IMR-90 (cell line): Measurements from ENCODE around the gene TCERG1L. TPM values are rescaled to one million over a fixed set of nuclear protein-coding genes. Genes with fewer than 3 reads are reported as not detected.

Source experiments
- ATAC-seq: fragments of 200-7000 bp; cut with Tn5 transposase; 2 replicates; pipeline ENCODE4 v1.9.1; 2020; ENCODE audit warnings: low read depth, mild to moderate bottlenecking, moderate library complexity
- BruUV-seq: library from RNA; stranded (reverse); fragments of 400-500 nt; replicated peaks from 2 replicates; lab custom pipeline; 2021; lab: Mats Ljungman, UMichigan
- CTCF ChIA-PET: fragments of 300-600 bp; formaldehyde crosslinking; extraction: SDS; loops from one replicate; lab custom pipeline; 2021; ENCODE audit warnings: antibody characterized with exemption; lab: Yijun Ruan, JAX
- POLR2A ChIA-PET: fragments of 300-600 bp; sonication (Branson Sonifier 250); formaldehyde crosslinking; loops from one replicate; lab custom pipeline; 2022; ENCODE audit warnings: antibody characterized with exemption; ENCODE audit not compliant: unreplicated experiment; lab: Charles Lee
- DNase-seq: peaks from one replicate; pipeline ENCODE4 v3.0.0; 2013
- H2AFZ ChIP-seq: replicated peaks from 2 replicates; pipeline ENCODE3; 2013; ENCODE audit warnings: low read length, mild to moderate bottlenecking; ENCODE audit not compliant: poor library complexity
- H2AK5ac ChIP-seq: 2 replicates; pipeline ENCODE4 v1.6.1; 2013; ENCODE audit warnings: low read depth, low read length, inconsistent platforms
- H2AK9ac ChIP-seq: replicated peaks from 2 replicates; pipeline ENCODE3; 2013; ENCODE audit warnings: mild to moderate bottlenecking, low read depth, low read length, moderate library complexity; ENCODE audit not compliant: poor library complexity
- H2BK120ac ChIP-seq: 2 replicates; pipeline ENCODE4 v1.6.1; 2013; ENCODE audit warnings: low read depth, low read length, inconsistent platforms
- H2BK15ac ChIP-seq: 3 replicates; pipeline ENCODE4 v1.6.1; 2013; ENCODE audit warnings: low read depth, low read length, inconsistent platforms
- H2BK20ac ChIP-seq: 2 replicates; pipeline ENCODE4 v1.6.1; 2013; ENCODE audit warnings: low read depth, mild to moderate bottlenecking, inconsistent platforms, low read length, moderate library complexity
- H2BK5ac ChIP-seq: 2 replicates; pipeline ENCODE4 v1.6.1; 2013; ENCODE audit warnings: mild to moderate bottlenecking, low read depth, low read length, inconsistent platforms; ENCODE audit not compliant: poor library complexity, severe bottlenecking
- H3K14ac ChIP-seq: replicated peaks from 2 replicates; pipeline ENCODE4 v1.6.1; 2013; ENCODE audit warnings: low read depth, low read length, inconsistent platforms
- H3K18ac ChIP-seq: 2 replicates; pipeline ENCODE4 v1.6.1; 2013; ENCODE audit warnings: low read depth, low read length, control low read depth
- H3K23ac ChIP-seq: 2 replicates; pipeline ENCODE4 v1.6.1; 2013; ENCODE audit warnings: low read depth, low read length, inconsistent platforms
- H3K27ac ChIP-seq: 2 replicates; pipeline ENCODE4 v1.5.1; 2013; ENCODE audit warnings: mild to moderate bottlenecking, control low read depth, low read length; ENCODE audit not compliant: insufficient read depth
- H3K27me3 ChIP-seq: 2 replicates; pipeline ENCODE4 v1.6.1; 2013; ENCODE audit warnings: low read length; ENCODE audit not compliant: control insufficient read depth, insufficient read depth
- H3K36me3 ChIP-seq: 2 replicates; pipeline ENCODE4 v1.6.1; 2013; ENCODE audit warnings: low read length, mixed read lengths; ENCODE audit not compliant: control insufficient read depth, insufficient read depth
- H3K4ac ChIP-seq: 2 replicates; pipeline ENCODE4 v1.6.1; 2013; ENCODE audit warnings: low read depth, low read length, inconsistent platforms
- H3K4me1 ChIP-seq: 2 replicates; pipeline ENCODE4 v1.6.1; 2013; ENCODE audit warnings: low read length, mixed read lengths; ENCODE audit not compliant: control insufficient read depth, insufficient read depth
- H3K4me2 ChIP-seq: 2 replicates; pipeline ENCODE4 v1.6.1; 2013; ENCODE audit warnings: low read depth, mild to moderate bottlenecking, control low read depth, low read length, moderate library complexity
- H3K4me3 ChIP-seq: 2 replicates; pipeline ENCODE4 v1.5.1; 2013; ENCODE audit warnings: low read depth, mild to moderate bottlenecking, control low read depth, low read length, moderate library complexity; ENCODE audit not compliant: insufficient read depth
- H3K56ac ChIP-seq: 2 replicates; pipeline ENCODE4 v1.6.1; 2013; ENCODE audit warnings: low read length, inconsistent platforms; ENCODE audit not compliant: insufficient read depth; ENCODE audit errors: extremely low read depth
- H3K79me1 ChIP-seq, 2 experiments: 2 replicates each; pipeline ENCODE4 v1.6.1; 2013; ENCODE audit warnings: low read length in 2 of 2, inconsistent platforms in 1 of 2, low read depth in 1 of 2
- H3K9ac ChIP-seq: 2 replicates; pipeline ENCODE4 v1.6.1; 2013; ENCODE audit warnings: low read depth, low read length, control low read depth
- H3K9me1 ChIP-seq: 2 replicates; pipeline ENCODE4 v1.6.1; 2013; ENCODE audit warnings: low read length, inconsistent platforms; ENCODE audit not compliant: insufficient read depth
- H3K9me3 ChIP-seq: 2 replicates; pipeline ENCODE4 v1.6.1; 2013; ENCODE audit warnings: low read length; ENCODE audit not compliant: control insufficient read depth, insufficient read depth
- H4K20me1 ChIP-seq: 2 replicates; pipeline ENCODE4 v1.6.1; 2013; ENCODE audit warnings: low read length, inconsistent platforms; ENCODE audit not compliant: insufficient read depth
- H4K5ac ChIP-seq: 2 replicates; pipeline ENCODE4 v1.6.1; 2013; ENCODE audit warnings: mild to moderate bottlenecking, low read depth, low read length, control low read depth
- H4K8ac ChIP-seq, 2 experiments: 2 replicates each; pipeline ENCODE4 v1.6.1; 2013; ENCODE audit warnings: low read depth in 2 of 2, low read length in 2 of 2, control low read depth in 1 of 2, inconsistent platforms in 1 of 2
- H4K91ac ChIP-seq: 2 replicates; pipeline ENCODE4 v1.6.1; 2013; ENCODE audit warnings: low read depth, low read length, inconsistent platforms; ENCODE audit not compliant: insufficient read depth
- BHLHE40 ChIP-seq: fragments of 150-350 bp; IDR thresholded peaks from 2 replicates; pipeline ENCODE4 v1.6.1; 2016; ENCODE audit warnings: mild to moderate bottlenecking, low read depth, low read length
- CEBPB ChIP-seq: IDR thresholded peaks from 2 replicates; pipeline ENCODE4 v1.6.1; 2012; ENCODE audit warnings: low read depth, low read length, improper control_type of control experiment
- CHD1 ChIP-seq: IDR thresholded peaks from 2 replicates; pipeline ENCODE4 v1.6.1; 2012; ENCODE audit warnings: low read depth, low read length, improper control_type of control experiment
- CTCF ChIP-seq: conservative IDR thresholded peaks from 2 replicates; pipeline ENCODE4 v1.5.1; 2012; ENCODE audit warnings: mild to moderate bottlenecking, low read depth, low read length, improper control_type of control experiment
- ELK1 ChIP-seq: fragments of 150-350 bp; IDR thresholded peaks from 2 replicates; pipeline ENCODE4 v1.6.1; 2016; ENCODE audit warnings: low read depth, mild to moderate bottlenecking, low read length, moderate library complexity, borderline replicate concordance
- FOS ChIP-seq: fragments of 150-350 bp; IDR thresholded peaks from 2 replicates; pipeline ENCODE4 v1.6.1; 2016; ENCODE audit warnings: low read depth, low read length
- MAFK ChIP-seq: IDR thresholded peaks from 2 replicates; pipeline ENCODE4 v1.6.1; 2012; ENCODE audit warnings: low read depth, low read length, improper control_type of control experiment
- MAZ ChIP-seq: IDR thresholded peaks from 2 replicates; pipeline ENCODE4 v1.6.1; 2012; ENCODE audit warnings: low read depth, mild to moderate bottlenecking, low read length, improper control_type of control experiment, moderate library complexity, borderline replicate concordance
- MXI1 ChIP-seq: IDR thresholded peaks from 2 replicates; pipeline ENCODE4 v1.6.1; 2012; ENCODE audit warnings: low read depth, mild to moderate bottlenecking, low read length, moderate library complexity, borderline replicate concordance
- NFE2L2 ChIP-seq: fragments of 150-350 bp; IDR thresholded peaks from 2 replicates; pipeline ENCODE4 v1.6.1; 2016; ENCODE audit warnings: low read depth, mild to moderate bottlenecking, low read length
- POLR2A ChIP-seq: IDR thresholded peaks from 2 replicates; pipeline ENCODE4 v1.6.1; 2012; ENCODE audit warnings: mild to moderate bottlenecking, low read depth, low read length
- RAD21 ChIP-seq: IDR thresholded peaks from 2 replicates; pipeline ENCODE4 v1.6.1; 2012; ENCODE audit warnings: low read length, improper control_type of control experiment
- RCOR1 ChIP-seq: IDR thresholded peaks from 2 replicates; pipeline ENCODE4 v1.6.1; 2012; ENCODE audit warnings: mild to moderate bottlenecking, low read length, improper control_type of control experiment; ENCODE audit not compliant: insufficient replicate concordance
- RFX5 ChIP-seq: IDR thresholded peaks from 2 replicates; pipeline ENCODE4 v1.8.0; 2012; ENCODE audit warnings: low read depth, mild to moderate bottlenecking, low read length, moderate library complexity
- SMC3 ChIP-seq: fragments of 150-350 bp; IDR thresholded peaks from 2 replicates; pipeline ENCODE4 v1.6.1; 2016; ENCODE audit warnings: low read depth, mild to moderate bottlenecking, antibody characterized with exemption, low read length, moderate library complexity
- USF2 ChIP-seq: fragments of 150-350 bp; IDR thresholded peaks from 2 replicates; pipeline ENCODE4 v1.6.1; 2017; ENCODE audit warnings: mild to moderate bottlenecking, antibody characterized with exemption, low read length, low read depth
- WGBS, 2 experiments: methylation state at CpG; one replicate each; pipeline versions ENCODE4 v1.1.5 to v1.1.7; 2013; ENCODE audit warnings: missing lambda C conversion rate in 2 of 2; ENCODE audit not compliant: insufficient read length in 1 of 2; ENCODE audit errors: extremely low coverage in 2 of 2; 5-methylcytosine and 5-hydroxymethylcytosine counted together
- dilution Hi-C: fragments of 300-500 bp; cut with HindIII; formaldehyde crosslinking; loops from one replicate; pipeline ENCODE4 v1.14.3; 2018; ENCODE audit warnings: low sequenced_read_pairs; ENCODE audit not compliant: unreplicated experiment
- in situ Hi-C: fragments of 300-500 bp; cut with MboI; formaldehyde crosslinking; loops from 3 replicates; pipeline ENCODE4 v1.14.3; 2019; ENCODE audit warnings: low sequenced_read_pairs, inconsistent platforms, mixed read lengths
- intact Hi-C: fragments of 100-400 bp; cut with micrococcal nuclease; formaldehyde crosslinking; loops from 2 replicates; pipeline ENCODE4 v1.10.0; 2022
- polyA plus RNA-seq, 3 experiments: library from polyadenylated mRNA; depleted of rRNA; stranded (reverse); fragments of >200 nt; gene quantifications; 2 replicates each; pipeline ENCODE4 v1.2.3, GENCODE V29; 2012; ENCODE audit warnings: low replicate concordance in 1 of 3
- total RNA-seq: library from RNA; depleted of rRNA; stranded (reverse); fragments of >200 nt; gene quantifications from 2 replicates; pipeline ENCODE4 v1.2.3, GENCODE V29; 2012

Gene TCERG1L
- total and polyA plus RNA-seq, 2 of the 4 experiments (the other 2 are of a cell fraction), result not detected

GRCh38 chr10:131050162-131050766 is 261.3 kb downstream of the TCERG1L start:
- Histone ChIP-seq H2BK20ac (no peak overlapping the region), H3K18ac (no peak overlapping the region), H2BK5ac (no peak overlapping the region), H4K20me1 (no peaks in the 10 kb centered on the region), H3K36me3 (no peaks in the 10 kb centered on the region), H3K9me3 (peaks cover 34% of the 10 kb centered on the region), H3K14ac (no peak overlapping the region), H3K4me1 (no peaks in the 10 kb centered on the region), H3K9me1 (no peaks in the 10 kb centered on the region), H2AK9ac (no peak overlapping the region), H2AK5ac (no peak overlapping the region), H3K27ac (no peak overlapping the region), H4K8ac (no peak overlapping the region), H3K79me1 (no peaks in the 10 kb centered on the region), H3K23ac (no peak overlapping the region), H3K4me2 (no peak overlapping the region), H3K27me3 (no peaks in the 10 kb centered on the region), H2BK15ac (no peak overlapping the region), H2AFZ (no peak overlapping the region), H4K5ac (no peak overlapping the region), H3K56ac (no peak overlapping the region), H4K91ac (no peak overlapping the region), H3K4me3 (no peak overlapping the region), H3K9ac (no peak overlapping the region), H3K4ac (no peak overlapping the region), H2BK120ac (no peak overlapping the region)
- dilution Hi-C loops, result no loop called here
- no peak for TF ChIP-seq MXI1
- TF ChIP-seq RAD21, result no peak
- TF ChIP-seq CTCF, result no peak
- no peak for TF ChIP-seq NFE2L2
- TF ChIP-seq BHLHE40, result no peak
- no peak for TF ChIP-seq MAZ
- TF ChIP-seq MAFK, result no peak
- TF ChIP-seq POLR2A, result no peak
- TF ChIP-seq RFX5, result no peak
- no peak for TF ChIP-seq SMC3
- TF ChIP-seq CEBPB, result no peak
- TF ChIP-seq USF2, result no peak
- TF ChIP-seq RCOR1, result no peak
- no peak for TF ChIP-seq CHD1
- no peak for TF ChIP-seq FOS
- TF ChIP-seq ELK1, result no peak
- intact Hi-C loops, result no loop called here
- CTCF ChIA-PET, result no interaction called here
- no TSS peak for BruUV-seq
- ATAC-seq, result no peak
- WGBS, 2 experiments, result 20% methylated on average over 1 of the region's 10 CpGs; no CpG with 5 or more reads in 1 of the 2 experiments
- DNase-seq, result no peak
- POLR2A ChIA-PET, result no interaction called here
- in situ Hi-C loops, result no loop called here
